Breast epithelium (tissue), 3 donors: ENCODE measurements around the gene HOXB5.

Experiments used
- CTCF ChIP-seq, 3 donors: fragments of 450-650 bp; IDR thresholded peaks; one replicate each; pipeline ENCODE4 v1.5.1; 2016 to 2017; ENCODE audit warnings: antibody characterized with exemption in 3 of 3, mild to moderate bottlenecking in 3 of 3, moderate library complexity in 3 of 3
- POLR2A ChIP-seq: fragments of 450-650 bp; IDR thresholded peaks from one replicate; pipeline ENCODE4 v1.6.1; 2016; ENCODE audit warnings: antibody characterized with exemption, mild to moderate bottlenecking, moderate library complexity
- POLR2AphosphoS5 ChIP-seq, 3 donors: sonication (generic); formaldehyde crosslinking; IDR thresholded peaks; one replicate each; pipeline ENCODE4 v1.6.1; 2017; ENCODE audit warnings: antibody characterized with exemption in 3 of 3

GRCh38 chr17:48615047-48615962 lies 21.7 kb upstream of the HOXB5 start, which contains the start of gene HOXB8:
- TF ChIP-seq CTCF (IDR thresholded peaks at IDR 0.05): no peak
- TF ChIP-seq POLR2A: no peak
- TF ChIP-seq POLR2AphosphoS5 (IDR thresholded peaks at IDR 0.05): no peak
